Urinary bladder (tissue), 4 donors: ENCODE data around the gene PCYT2. TPM values are rescaled to one million over a fixed set of nuclear protein-coding genes. Genes with fewer than 3 reads are reported as not detected.
A peak's percentile ranks its signal among the peaks of the same experiment; 100 is the strongest.
"Not testable (repeated sequence)": the region's sequence is repeated elsewhere in the genome, so short reads cannot be mapped to it uniquely, and the experiment has no call there.

Experiments
- DNase-seq: peaks from one replicate; pipeline ENCODE4 v3.0.0-alpha.2; 2015; ENCODE audit errors: extremely low spot score
- H3K27ac ChIP-seq: one replicate; pipeline ENCODE4 v1.5.1; 2013; ENCODE audit warnings: low read depth, mild to moderate bottlenecking, moderate library complexity
- H3K36me3 ChIP-seq: one replicate; pipeline ENCODE4 v1.6.1; 2013; ENCODE audit warnings: mild to moderate bottlenecking, moderate library complexity; ENCODE audit not compliant: insufficient read depth
- H3K4me1 ChIP-seq: one replicate; pipeline ENCODE4 v1.6.1; 2013; ENCODE audit warnings: mild to moderate bottlenecking, moderate library complexity; ENCODE audit not compliant: insufficient read depth
- H3K4me3 ChIP-seq: one replicate; pipeline ENCODE4 v1.5.1; 2013; ENCODE audit warnings: low read depth, low read length
- WGBS: extraction: QIAGEN DNeasy Blood & Tissue Kit; methylation state at CpG from one replicate; pipeline ENCODE4 v1.1.7; 2013; 5-methylcytosine and 5-hydroxymethylcytosine counted together
- polyA plus RNA-seq: library from polyadenylated mRNA; stranded (reverse); fragments of 200-250 nt; gene quantifications from one replicate; pipeline ENCODE4 v1.2.3, GENCODE V29; 2013
- total RNA-seq: library from RNA; depleted of rRNA; stranded (reverse); fragments of >200 nt; gene quantifications from one replicate; pipeline ENCODE4 v1.2.3, GENCODE V29; 2014
- donor health status: healthy with polysubstance abuse.
- donor health status: healthy.

The PCYT2 gene
- total RNA-seq, result 9.8 TPM
- polyA plus RNA-seq, result 36.0 TPM

- H3K4me3 ChIP-seq, result peak within 1 kb of the TSS; percentile 75
- WGBS, result 2% methylated on average over 84 of the region's 84 CpGs
- no peaks in the 10 kb centered on the region for H3K4me1 ChIP-seq
- no peak within 1 kb of the TSS for H3K27ac ChIP-seq
- peaks cover 7% of the 10 kb centered on the region for H3K36me3 ChIP-seq
- DNase-seq, result no peak
These were observed at the start of gene PCYT2 for GRCh38 chr17:81911277-81911961. Gene PCYT2 (minus strand): TSS chr17:81911399. CDS start chr17:81911355, 44 bp downstream.

GRCh38 chr17:81960130-81960958, 49.1 kb upstream of the PCYT2 start:
- Histone ChIP-seq H3K36me3 (no peaks in the 10 kb centered on the region), H3K4me3 (peak overlapping the region; percentile 37), H3K27ac (no peak overlapping the region), H3K4me1 (peaks cover 3% of the 10 kb centered on the region)
- no peak for DNase-seq
- WGBS, result 1% methylated on average over 98 of the region's 98 CpGs

GRCh38 chr17:81959362-81960129, 48.3 kb upstream of the PCYT2 start:
- no peaks in the 10 kb centered on the region for H3K36me3 ChIP-seq
- peak overlapping the region; percentile 37 for H3K4me3 ChIP-seq
- peaks cover 3% of the 10 kb centered on the region for H3K4me1 ChIP-seq
- H3K27ac ChIP-seq, result no peak overlapping the region
- 2% methylated on average over 111 of the region's 112 CpGs for WGBS
- no peak for DNase-seq

GRCh38 chr17:81958633-81959342, 47.6 kb upstream of the PCYT2 start:
- no peak for DNase-seq
- Histone ChIP-seq H3K4me1 (peaks cover 3% of the 10 kb centered on the region), H3K27ac (no peak overlapping the region), H3K4me3 (no peak overlapping the region), H3K36me3 (no peaks in the 10 kb centered on the region)
- 66% methylated on average over 15 of the region's 15 CpGs for WGBS

- WGBS, result 83% methylated on average over 19 of the region's 19 CpGs
- H3K4me3 ChIP-seq, result no peak overlapping the region
- no peak for DNase-seq
- no peak overlapping the region for H3K27ac ChIP-seq
- no peaks in the 10 kb centered on the region for H3K36me3 ChIP-seq
- peaks cover 3% of the 10 kb centered on the region for H3K4me1 ChIP-seq
These were observed 46.7 kb upstream of the PCYT2 start for GRCh38 chr17:81957691-81958432.

GRCh38 chr17:81956607-81957589, 45.7 kb upstream of the PCYT2 start:
- H3K4me1 ChIP-seq, result peaks cover 3% of the 10 kb centered on the region
- DNase-seq, result no peak
- 86% methylated on average over 45 of the region's 45 CpGs for WGBS
- H3K4me3 ChIP-seq, result no peak overlapping the region
- no peak overlapping the region for H3K27ac ChIP-seq
- no peaks in the 10 kb centered on the region for H3K36me3 ChIP-seq

GRCh38 chr17:81955756-81956544, 44.8 kb upstream of the PCYT2 start:
- Histone ChIP-seq H3K36me3 (no peaks in the 10 kb centered on the region), H3K4me1 (peaks cover 3% of the 10 kb centered on the region), H3K27ac (no peak overlapping the region), H3K4me3 (no peak overlapping the region)
- no peak for DNase-seq
- 84% methylated on average over 13 of the region's 13 CpGs for WGBS

GRCh38 chr17:81955058-81955681, 44.0 kb upstream of the PCYT2 start:
- WGBS, result 83% methylated on average over 26 of the region's 26 CpGs
- H3K4me1 ChIP-seq, result no peaks in the 10 kb centered on the region
- H3K4me3 ChIP-seq, result no peak overlapping the region
- no peaks in the 10 kb centered on the region for H3K36me3 ChIP-seq
- H3K27ac ChIP-seq, result no peak overlapping the region
- no peak for DNase-seq

- WGBS, result 80% methylated on average over 19 of the region's 19 CpGs
- no peak for DNase-seq
- Histone ChIP-seq H3K27ac (no peak overlapping the region), H3K4me1 (no peaks in the 10 kb centered on the region), H3K4me3 (no peak overlapping the region), H3K36me3 (no peaks in the 10 kb centered on the region)
These were observed 43.2 kb upstream of the PCYT2 start for GRCh38 chr17:81954131-81955057.

GRCh38 chr17:81953443-81953842, 42.2 kb upstream of the PCYT2 start:
- 73% methylated on average over 5 of the region's 5 CpGs for WGBS
- H3K36me3 ChIP-seq, H3K4me3 ChIP-seq, H3K27ac ChIP-seq, H3K4me1 ChIP-seq, DNase-seq: not testable (repeated sequence)
